GM18868 (cell line): Measurements from ENCODE around the gene DNPH1.

Experiments used
- ATAC-seq: cut with Tn5 transposase; IDR thresholded peaks from one replicate; pipeline ENCODE4 v1.9.1; 2021; ENCODE audit warnings: mild to moderate bottlenecking, moderate library complexity; ENCODE audit not compliant: unreplicated experiment

DNPH1 gene

DNA sequence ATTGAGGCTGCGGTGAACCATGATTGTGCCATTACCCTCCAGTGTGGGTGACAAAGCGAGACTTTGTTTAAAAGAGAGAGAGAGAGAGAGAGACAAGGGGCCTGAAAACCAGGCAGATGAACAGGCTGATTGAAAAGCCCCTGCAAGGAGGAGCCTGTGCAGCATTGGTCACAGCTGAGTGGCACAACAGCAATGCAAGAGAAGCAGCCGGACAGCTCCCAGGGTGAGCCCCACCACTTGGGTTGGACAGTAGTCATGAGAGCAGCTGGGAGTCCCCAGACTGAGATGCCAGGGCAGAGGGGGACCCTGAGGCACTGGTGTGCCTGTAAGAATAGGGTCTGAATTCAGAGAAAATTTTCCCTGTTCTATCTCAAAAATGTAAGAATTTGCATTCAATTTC lies 10.2 kb downstream of the DNPH1 start:
- ATAC-seq = no peak

DNA sequence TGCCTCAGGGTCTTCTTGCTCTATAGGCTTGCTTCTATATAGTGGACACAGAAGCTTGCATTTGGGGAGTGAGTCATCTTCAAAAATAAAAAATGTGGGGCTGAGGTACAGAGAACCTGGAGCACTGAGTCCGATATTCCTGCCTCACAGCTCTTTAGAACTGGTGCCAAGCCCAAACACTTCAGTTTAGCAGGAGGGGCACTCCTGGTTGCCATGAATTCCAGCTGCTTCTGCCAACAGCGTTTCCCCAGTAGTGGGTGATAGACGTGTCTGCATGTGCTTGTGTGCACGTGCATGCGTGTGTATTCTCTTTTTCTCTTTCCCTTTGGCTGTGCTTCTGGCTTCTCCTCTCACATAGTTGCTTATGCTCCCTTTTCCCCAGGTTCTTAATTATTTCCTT lies 11.9 kb downstream of the DNPH1 start:
- no peak for ATAC-seq

DNA sequence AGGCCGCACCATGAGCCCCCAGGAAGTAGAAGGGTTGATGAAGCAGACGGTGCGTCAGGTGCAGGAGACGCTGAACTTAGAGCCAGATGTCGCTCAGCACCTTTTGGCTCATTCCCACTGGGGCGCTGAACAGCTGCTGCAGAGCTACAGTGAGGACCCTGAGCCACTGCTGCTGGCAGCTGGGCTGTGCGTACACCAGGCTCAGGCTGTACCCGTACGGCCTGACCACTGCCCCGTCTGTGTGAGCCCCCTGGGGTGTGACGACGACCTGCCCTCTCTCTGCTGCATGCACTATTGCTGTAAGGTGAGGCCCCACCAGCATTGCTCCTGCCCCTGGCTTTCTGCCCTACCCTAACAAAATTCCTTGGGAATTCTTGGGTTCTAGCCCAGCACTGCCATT lies 13.1 kb downstream of the DNPH1 start:
- no peak for ATAC-seq

GRCh38 chr6:43215066-43215465 lies 14.2 kb downstream of the DNPH1 start:
- no peak for ATAC-seq

- ATAC-seq = no peak
These were observed 15.8 kb downstream of the DNPH1 start for GRCh38 chr6:43213431-43213830.

GRCh38 chr6:43211955-43212354 lies 17.3 kb downstream of the DNPH1 start:
- ATAC-seq = no peak

DNA sequence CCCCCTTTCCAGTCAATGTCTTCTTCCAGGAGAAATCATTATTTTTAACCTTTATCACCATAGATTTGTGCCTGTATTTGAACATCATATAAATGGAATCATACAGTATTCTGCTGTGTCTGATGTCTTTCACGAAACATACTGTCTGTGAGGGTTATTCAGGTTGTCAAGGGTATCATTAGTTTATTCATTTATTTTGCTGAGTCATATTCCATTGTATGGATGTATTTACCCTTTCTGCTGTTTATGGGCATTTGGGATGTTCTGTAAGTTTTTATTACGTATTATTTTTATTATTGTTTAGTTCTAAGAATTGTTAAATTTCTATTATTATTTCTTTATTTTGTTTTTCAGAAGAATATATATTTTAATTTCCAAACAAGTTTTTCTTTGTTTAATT lies 22.0 kb downstream of the DNPH1 start:
- ATAC-seq = no peak

DNA sequence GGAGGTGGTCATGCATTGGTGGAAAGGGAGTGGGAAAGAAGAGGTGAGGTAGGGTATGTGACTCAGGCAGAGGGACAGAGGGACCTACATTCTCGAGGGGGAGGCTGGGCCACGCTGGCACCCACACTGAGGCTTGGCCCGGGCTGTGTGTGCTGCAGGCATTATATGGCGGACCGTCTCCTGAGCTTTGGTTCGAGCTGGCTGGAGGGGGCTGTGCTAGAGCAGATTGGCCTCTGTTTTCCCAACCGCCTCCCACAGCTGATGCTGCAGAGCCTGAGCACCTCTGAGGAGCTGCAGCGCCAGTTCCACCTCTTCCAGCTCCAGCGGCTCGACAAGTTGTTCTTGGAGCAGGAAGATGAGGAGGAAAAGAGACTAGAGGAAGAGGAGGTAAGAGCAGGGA lies 23.4 kb downstream of the DNPH1 start:
- ATAC-seq = no peak

DNA sequence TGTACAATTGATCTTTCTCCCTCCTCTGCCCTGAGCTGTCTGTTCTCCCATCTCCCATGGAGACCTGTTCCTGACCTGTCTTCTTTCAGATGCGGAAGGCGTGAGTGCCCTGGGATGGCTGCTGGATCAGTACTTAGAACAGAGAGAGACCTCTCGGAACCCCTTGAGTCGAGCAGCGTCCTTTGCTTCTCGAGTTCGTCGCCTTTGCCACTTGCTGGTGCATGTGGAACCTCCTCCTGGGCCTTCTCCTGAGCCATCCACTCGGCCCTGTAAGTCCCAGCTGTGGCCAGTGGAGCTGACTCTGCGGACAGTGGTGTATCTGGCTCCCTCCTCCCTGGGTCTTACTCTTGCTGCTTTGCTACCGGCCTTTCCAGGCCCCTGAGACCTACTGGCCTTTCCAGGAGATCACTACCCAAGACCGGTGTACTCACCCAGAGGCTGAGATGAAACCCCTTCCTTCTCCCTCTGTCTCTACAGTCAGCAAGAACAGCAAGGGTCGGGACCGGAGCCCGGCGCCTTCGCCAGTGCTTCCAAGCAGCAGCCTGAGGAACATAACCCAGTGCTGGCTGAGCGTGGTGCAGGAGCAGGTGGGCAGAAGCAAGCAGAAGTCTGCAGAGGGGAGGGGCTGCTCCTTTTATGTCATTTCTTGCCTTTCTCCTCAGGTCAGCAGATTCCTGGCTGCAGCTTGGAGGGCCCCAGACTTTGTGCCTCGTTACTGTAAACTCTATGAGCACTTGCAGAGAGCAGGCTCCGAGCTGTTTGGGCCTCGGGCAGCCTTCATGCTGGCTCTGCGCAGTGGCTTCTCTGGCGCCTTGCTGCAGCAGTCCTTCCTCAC lies 24.8 kb downstream of the DNPH1 start:
- ATAC-seq = no peak

DNA sequence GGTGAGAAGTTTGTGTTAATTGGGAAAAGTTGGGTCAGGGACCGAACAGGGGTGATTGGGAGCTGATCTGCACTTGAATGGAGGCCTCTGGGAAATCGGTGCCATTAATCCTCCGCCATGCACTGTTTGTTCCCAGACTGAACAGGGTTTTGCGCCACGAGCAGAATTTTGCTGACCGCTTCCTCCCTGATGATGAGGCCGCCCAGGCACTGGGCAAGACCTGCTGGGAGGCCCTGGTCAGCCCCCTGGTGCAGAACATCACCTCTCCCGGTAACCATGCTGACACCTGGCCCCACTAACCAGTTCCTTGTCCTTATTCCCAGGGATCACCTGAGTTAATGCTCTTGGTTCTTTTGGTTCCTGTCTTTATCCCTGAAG lies 25.6 kb downstream of the DNPH1 start:
- ATAC-seq = no peak

DNA sequence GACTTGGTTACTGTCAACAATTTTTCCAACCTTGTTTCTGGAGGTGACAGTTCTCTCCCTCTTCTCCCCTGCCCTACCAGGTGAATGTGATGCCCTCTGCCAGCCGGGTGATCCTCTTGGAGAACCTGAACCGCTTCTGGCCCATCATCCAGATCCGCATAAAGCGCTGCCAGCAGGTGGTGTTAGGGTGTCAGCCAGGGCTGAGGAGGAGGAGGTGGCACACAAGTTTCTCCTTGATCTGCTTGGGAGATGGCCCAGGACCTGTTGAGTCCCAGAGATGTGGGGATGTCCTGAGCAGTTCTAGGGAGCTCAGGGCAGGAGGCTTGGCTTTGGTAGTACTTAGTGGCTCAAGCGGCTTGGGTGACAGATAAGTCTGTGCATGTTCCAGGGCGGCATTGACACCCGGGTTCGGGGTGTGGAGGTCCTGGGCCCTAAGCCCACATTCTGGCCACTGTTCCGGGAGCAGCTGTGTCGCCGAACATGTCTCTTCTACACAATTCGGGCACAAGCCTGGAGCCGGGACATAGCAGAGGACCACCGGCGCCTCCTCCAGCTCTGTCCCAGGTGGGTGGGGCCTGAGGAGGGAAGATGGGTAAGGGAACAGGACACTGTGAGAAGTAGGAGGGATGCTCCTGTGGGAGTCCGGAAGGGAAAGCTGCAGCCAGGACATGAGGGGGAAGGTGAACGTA lies 26.1 kb downstream of the DNPH1 start:
- no peak for ATAC-seq

DNA sequence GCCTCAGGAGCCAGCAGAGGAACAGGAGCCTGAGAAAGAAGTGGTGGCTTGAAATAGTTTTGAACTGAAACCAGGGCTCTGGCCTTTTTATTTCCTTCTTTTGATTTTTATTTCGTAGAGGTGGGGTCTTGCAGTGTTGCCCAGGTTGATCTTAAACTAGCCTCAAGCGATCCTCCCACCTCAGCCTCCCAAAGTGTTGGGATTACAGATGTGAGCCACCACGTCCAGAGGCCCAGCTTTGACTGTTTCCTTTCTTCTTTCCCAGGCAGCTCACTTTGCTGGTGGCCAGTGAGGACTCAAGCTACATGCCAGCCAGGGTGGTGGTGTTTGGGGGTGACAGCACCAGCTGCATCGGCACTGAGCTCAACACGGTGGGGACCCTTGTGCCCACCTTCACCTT lies 26.8 kb downstream of the DNPH1 start:
- ATAC-seq = no peak

DNA sequence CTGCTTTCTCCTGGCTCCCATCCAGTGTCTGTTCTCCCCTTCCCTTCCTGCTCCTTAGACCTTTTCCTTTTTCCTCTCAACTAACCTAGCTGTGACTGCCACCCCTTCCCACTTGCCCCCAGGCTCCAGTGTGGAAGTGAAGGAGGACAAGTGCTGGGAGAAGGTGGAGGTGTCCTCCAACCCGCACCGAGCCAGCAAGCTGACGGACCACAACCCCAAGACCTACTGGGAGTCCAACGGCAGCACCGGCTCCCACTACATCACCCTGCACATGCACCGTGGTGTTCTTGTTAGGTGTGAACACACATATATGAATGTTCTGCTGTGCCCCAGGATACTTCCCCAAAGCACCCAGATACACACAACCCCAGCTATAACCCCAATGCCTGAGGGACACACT lies 28.7 kb downstream of the DNPH1 start:
- no peak for ATAC-seq

GRCh38 chr6:43199912-43200311 lies 29.4 kb downstream of the DNPH1 start:
- ATAC-seq = no peak

DNA sequence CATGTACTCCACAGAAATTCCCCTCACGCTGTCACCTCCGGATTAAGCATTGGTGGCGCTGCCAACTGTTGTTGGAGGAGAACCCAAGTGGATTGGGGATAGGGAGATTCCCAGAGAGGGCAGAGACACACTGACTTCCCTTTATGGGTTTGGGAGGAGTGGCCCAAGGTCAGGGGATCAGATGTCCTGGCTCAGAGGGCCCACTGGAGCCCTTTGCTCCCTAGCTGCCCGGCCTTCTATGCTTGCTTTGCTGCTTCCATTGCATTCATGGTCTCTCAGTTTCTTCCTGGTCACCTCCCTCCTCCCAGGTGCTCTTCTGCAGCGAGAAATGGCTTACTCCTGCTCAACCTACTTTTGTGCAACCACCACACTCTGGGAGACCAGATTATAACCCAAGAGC lies 32.9 kb downstream of the DNPH1 start:
- ATAC-seq = no peak

DNA sequence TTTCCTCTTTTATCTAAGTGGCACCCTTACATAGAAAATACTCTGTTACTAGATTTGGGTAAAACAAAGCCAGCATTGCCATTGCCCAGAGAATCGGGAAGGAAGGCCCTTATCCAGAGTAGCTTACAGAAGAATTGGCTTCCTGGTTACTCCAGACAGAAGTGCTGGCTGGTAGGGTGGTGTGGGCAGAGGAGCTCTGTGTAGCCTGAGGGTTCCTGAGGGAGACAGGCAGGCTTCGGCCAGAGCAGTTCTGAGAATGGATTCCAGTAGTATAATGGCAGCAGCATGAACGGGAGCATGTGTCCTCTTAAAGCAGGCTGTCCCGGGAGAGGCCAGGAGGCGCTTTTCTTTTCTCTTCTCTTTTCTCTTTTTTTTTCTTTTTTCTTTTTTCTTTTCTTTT lies 35.4 kb downstream of the DNPH1 start:
- no peak for ATAC-seq

DNA sequence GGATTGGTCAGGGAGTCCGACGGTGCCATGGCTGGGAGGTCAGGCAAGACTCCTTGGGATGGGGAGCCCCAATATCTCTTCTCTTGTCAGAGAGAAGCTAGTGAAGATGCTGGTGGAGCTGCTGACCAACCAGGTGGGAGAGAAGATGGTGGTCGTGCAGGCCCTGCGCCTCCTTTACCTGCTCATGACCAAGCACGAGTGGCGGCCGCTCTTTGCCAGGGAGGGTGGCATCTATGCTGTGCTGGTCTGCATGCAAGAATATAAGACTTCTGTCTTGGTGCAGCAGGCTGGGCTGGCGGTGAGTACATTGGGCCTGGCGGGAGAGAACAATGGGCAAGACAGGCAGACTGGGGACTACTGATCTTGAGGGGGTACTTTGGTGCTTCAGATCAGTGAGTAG lies 36.4 kb downstream of the DNPH1 start:
- no peak for ATAC-seq

GRCh38 chr6:43189776-43190304 lies 39.4 kb downstream of the DNPH1 start:
- ATAC-seq = no peak

GRCh38 chr6:43188426-43188825 lies 40.9 kb downstream of the DNPH1 start:
- no peak for ATAC-seq

DNA sequence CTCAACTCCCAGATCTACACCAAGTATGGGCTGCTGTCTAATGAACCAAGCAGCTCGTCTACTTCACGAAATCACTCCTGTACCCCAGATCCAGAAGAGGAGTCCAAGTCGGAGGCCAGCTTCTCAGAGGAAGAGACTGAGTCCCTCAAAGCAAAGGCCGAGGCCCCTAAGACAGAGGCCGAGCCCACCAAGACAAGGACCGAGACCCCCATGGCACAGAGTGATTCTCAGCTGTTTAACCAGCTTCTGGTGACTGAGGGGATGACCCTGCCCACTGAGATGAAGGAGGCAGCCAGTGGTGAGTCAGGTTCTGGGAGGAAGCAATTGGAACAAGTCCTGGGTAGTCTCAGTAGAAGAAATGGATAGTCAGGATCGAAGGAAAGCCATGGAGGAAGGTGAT lies 41.5 kb downstream of the DNPH1 start:
- ATAC-seq = no peak

DNA sequence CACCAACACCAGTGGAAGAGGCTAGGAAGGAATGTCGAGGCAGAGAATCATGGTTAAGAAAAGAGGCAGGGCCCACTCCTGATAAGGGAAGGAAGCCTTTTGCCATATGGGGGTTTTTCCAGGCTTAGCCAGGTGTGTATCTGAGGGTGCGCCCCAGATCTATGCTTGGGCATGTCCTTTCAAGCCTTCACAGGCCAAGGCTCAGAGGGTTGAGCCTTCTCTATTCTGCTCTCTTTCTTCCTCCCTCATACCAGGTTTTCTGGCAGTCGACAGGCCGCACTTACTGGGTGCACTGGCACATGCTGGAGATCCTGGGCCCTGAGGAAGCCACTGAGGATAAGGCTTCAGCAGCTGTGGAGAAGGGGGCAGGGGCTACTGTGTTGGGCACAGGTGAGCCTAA lies 42.6 kb downstream of the DNPH1 start:
- no peak for ATAC-seq

DNA sequence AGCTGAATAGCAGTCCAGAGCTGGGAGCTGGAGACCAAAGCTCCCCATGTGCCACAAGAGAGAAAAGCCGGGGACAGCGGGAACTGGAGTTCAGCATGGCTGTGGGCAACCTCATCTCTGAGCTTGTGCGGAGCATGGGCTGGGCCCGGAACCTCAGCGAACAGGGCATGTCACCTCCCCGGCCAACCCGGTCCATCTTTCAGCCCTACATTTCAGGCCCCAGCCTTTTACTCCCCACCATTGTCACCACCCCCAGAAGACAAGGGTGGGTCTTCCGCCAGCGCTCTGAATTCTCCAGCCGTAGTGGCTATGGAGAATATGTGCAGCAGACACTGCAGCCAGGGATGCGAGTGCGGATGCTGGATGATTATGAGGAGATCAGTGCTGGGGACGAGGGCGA lies 43.3 kb downstream of the DNPH1 start:
- ATAC-seq = no peak
